ENCODE results near the gene MACROD2.
"Not testable (repeated sequence)": the region's sequence is repeated elsewhere in the genome, so short reads cannot be mapped to it uniquely, and the experiment has no call there.

MACROD2 gene

DNA sequence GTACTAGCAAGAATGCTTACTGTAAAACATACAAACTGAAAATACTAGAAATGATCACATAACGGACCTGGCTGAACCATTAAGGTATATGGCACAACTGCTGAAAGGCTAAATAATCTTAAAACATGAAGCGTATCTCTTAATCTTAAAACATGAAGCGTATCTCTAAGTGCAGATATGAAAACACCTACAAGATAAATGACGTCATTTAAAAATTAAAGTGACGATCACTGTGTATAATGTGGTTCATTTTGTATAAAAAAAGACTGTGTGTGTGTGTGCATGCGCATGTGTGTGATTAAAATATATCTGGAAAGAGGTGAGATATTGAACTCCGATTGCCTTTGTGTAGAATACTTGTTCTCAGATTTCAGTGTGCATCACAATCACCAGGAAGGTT is 1797.5 kb downstream of the MACROD2 start:
- DNase-seq (ENCODE audit: low read depth, low spot score): no peak

DNA sequence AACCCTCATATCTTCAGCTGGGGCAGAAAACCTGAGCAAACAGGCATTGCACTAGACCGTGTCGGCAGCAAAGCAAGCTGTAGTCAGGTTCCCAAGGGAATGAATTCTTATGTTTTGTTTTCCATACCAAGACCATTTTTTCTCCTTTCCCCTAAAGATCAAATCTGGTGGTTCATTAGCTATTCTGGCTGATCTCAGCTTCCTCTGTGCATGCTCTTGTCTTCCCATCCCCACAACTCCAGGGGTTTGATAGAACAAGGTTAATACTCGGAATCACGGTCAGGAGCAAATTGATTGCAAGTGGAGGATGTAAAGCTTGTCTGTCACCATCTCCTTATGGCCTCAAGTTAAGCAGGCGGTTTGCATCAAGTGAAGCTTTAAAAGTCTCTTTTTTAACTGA is 1799.1 kb downstream of the MACROD2 start:
- no peak for DNase-seq (ENCODE audit: low read depth, low spot score)

DNA sequence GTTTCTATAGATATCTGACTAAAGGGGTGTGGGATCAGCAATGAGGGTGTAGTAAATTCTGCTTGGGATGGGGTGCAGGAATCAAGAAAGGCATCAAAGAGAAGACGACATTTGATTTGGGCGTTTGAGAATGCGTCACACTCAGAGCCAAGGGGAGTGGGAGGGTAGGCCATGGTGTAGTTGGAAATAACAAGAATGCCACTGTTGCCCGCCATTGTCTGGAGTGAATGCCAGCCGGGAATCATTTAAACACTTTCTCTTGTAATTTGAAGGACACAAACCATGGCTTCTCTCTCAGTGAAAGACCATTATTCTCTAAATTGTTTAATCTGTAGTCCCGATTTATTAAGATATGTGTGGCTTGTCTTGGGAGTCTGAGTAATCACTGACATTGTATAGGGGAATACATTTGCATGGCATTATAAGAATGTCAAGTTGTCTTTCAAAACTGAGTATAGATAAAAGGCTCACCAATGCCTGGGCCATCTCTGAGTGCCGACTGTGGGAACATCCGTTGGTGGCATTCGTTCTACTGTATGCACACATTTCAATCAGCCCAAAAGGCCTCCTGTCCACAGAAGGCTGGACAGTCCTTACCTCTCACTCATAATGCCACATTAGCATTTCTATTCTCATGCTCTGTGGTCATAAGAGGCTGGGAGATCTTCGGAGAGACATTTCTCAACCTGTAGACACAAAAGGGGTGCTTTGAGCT is 1800.1 kb downstream of the MACROD2 start:
- DNase-seq (ENCODE audit: low read depth, low spot score): no peak

DNA sequence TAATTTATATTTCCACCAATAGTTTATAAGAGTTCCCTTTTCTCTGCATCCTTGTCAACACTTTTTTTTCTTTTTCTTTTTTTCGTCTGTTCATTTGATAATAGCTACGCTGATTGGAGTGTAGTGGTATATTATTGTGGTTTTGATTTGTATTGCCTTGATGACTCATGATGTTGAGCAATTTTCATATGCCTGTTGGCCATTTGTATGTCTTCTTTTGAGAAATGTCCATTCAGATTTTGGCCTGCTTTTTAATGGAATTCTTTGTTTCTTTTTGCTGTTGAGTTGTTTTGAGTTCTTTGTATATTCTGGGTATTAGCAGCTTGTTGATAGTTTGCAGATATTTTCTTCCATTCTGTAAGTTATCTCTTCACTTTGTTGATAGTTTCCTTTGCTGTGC is 1804.6 kb downstream of the MACROD2 start:
- peak; percentile 5 for DNase-seq (ENCODE audit: low read depth, low spot score)

DNA sequence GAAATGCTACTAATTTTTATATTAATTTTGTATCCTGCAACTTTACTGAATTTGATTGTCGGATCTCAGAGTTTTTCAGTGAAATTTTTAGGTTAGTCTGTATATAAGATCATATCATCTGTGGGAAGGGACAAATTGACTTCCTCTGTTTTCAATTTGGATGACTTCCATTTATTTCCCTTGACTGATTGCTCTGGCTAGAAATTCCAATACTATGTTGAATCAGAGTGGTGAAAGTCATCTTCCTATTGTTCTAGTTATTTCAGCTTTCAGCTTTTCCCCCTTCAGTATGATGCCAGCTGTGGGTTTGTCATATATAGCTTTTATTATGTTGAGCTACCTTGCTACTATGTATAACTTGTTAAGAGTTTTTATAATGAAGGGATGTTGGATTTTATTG is 1806.7 kb downstream of the MACROD2 start:
- DNase-seq (ENCODE audit: low read depth, low spot score): no peak

DNA sequence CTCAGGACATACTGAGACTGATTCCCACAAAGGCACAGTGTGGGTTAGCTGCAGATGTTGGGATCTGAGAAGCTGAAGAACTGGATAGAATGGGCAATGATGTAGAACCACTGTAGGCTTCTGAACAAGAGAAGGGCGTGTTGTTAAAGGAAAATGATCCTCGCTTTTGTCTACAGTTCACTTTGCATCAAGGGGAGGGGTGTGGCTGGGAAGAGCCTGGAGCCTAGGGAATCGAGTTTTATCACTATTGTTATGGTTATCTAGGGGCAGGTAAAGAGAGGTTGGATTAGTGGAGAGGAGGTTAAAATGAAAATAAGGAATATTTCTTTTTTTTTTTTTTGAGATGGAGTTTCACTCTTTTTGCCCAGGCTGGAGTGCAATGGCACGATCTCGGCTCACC is 1809.8 kb downstream of the MACROD2 start:
- DNase-seq (ENCODE audit: low read depth, low spot score): no peak

DNA sequence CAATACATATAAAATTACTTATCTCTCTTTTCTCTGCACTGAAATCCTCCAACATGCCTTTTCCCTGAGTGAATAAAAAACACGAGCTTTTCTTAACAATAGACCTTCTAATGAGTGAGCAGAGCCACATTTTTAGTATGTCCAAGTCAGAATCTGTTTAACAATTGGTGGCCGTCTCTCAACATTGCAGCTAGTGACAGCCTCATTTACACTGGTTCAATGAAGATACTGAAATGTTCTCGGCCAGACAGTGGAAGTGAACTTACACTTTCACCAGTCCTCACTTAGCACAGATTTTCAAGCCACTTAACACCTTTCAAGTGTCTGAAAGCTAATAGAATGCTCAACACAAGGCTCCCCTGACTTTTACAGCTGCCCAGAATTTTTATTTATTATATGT is 1810.8 kb downstream of the MACROD2 start:
- DNase-seq (ENCODE audit: low read depth, low spot score): no peak

DNA sequence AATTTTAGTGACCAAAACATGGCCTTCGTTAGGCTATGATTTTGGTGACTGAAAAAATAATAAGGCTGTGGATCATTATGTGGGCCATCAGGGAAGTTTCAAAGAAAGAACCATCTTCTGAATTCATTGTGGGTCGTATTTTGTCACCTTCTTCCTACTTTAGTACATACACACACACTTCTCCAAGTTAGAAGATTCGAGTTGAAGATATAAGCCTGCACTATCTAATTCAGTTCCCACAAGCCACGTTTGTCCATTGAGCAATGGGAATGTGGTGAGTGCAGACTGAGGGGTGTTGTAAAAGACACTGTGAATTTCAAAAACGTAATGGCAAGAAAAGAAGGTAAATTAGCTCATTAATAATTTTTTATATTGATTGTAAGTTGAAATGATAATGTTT is 1812.0 kb downstream of the MACROD2 start:
- no peak for DNase-seq (ENCODE audit: low read depth, low spot score)

DNA sequence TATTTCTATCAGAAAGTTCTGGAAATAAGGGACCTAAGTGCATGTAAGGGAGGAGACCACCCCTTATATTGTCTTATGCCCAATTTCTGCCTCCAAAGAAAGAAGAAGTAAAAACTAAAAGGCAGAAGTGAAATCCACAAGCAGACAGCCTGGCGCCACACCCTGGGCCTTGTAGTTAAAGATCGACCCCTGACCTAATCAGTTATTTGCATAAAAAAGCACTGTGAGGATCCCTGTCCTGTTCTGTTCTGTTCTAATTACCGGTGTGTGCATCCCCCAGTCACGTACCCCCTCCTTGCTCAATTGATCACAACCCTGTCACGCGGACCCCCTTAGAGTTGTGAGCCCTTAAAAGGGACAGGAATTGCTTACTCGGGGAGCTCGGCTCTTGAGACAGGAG is 1812.5 kb downstream of the MACROD2 start:
- not testable (repeated sequence) for DNase-seq (ENCODE audit: low read depth, low spot score)

DNA sequence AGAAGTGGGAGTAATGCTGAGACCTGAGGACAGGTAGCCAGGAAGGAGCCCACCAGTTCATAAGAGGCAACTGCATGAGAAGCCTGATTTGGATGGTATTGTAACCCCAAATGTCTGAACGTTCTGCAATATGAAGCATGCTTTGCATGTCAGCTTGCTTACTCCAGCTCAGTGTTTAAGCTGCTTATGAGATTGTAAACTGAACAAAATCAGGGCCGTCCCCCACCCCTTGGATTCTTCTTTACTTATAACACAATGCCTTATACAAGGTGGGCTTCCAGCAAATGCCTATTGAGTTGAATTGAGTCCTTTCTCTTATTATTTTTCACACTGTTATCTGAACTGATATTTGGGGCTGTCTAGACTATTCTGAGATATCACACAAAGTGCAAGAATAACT is 1816.6 kb downstream of the MACROD2 start:
- no peak for DNase-seq (ENCODE audit: low read depth, low spot score)

DNA sequence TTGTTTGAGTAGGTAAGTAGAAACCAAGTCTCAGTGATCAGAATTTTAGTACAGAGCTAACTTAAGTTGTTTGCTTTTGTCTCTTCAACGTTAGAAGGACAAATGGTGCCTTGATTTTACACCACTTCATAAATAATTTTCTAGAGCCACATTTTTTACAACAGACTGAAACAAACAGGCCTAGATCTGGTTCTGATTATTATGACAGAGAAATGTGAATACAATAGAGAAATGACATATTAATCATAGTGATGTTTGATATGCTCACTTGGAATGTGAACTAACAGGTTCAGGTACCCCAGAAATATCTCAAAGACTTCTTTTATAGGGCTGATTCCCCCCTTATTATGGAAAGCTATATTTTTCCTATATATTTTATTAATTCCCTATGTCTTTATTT is 1817.4 kb downstream of the MACROD2 start:
- no peak for DNase-seq (ENCODE audit: low read depth, low spot score)

DNA sequence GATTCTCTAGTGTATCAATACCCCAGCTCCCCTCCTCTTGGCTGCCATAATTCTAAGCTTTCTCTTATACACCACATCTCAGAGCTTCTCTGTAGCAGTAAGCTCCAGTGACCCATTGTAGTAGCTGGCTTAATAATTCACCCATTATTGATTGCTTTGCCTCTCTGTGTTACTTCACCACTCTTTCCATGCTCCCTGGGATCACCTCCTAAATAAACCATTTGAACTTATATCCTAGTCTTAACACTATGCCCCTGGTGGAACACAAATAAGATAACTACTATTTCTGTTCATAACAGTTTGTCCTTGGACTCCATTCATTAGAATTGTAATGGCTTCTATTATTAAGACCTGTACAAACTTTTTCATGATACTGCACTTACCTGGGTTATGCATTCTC is 1819.0 kb downstream of the MACROD2 start:
- no peak for DNase-seq (ENCODE audit: low read depth, low spot score)

DNA sequence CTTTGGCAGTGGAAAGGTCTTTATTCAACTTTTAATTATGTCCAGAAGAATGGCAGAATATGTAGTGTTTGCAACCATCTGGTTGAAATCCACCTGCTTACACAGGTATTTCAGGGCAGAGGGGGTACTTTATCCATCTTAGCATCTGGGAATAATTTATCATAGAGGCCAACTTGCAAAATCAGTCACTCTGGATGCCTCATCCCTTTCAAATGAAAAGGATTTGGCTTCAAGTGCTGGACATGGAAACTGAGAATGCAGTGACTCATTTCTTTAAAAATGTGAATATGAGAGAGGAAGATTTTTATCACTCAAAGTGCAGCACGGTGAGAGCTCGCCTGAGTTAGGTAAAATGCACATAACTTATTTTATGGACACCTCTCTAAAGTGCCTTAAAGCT is 1819.6 kb downstream of the MACROD2 start:
- no peak for DNase-seq (ENCODE audit: low read depth, low spot score)

DNA sequence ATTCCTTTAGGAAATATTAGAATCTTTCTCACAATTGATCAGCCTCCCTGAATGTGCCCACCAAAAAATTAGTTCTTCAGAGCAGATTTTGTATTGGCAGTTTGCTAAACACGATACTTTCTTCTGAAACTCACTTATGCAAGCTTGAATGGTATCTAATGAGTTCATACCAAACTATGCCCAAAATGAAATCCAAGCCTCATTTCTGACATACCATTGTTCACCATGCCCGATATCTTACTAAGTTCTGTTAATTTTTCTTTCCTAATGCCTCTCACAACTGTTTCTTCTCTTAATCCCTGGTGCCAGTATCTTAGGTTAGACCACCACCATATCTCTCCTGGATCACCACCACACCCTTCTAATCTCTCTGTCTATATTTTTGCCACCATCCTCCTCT is 1822.0 kb downstream of the MACROD2 start:
- DNase-seq (ENCODE audit: low read depth, low spot score): no peak

DNA sequence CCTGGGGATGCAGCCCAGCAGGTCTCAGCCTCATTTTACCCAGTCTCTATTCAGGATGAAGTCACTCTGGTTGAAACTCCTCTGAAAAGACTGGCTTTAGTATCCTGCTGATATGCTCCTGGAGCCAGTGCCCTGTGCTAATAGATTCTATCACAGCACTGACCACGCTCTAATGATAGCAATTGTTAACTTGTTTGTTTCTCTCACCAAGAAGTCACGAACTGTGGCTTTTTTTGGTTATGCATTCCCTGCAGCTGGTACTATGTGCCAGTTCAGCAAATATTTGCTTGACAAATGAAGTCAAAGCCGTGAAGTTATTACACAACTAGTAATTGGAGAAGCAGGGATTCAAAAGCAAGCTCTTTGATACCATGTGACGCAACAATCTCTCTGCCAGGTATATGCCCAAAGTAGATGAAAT is 1823.3 kb downstream of the MACROD2 start:
- no peak for DNase-seq (ENCODE audit: low read depth, low spot score)

DNA sequence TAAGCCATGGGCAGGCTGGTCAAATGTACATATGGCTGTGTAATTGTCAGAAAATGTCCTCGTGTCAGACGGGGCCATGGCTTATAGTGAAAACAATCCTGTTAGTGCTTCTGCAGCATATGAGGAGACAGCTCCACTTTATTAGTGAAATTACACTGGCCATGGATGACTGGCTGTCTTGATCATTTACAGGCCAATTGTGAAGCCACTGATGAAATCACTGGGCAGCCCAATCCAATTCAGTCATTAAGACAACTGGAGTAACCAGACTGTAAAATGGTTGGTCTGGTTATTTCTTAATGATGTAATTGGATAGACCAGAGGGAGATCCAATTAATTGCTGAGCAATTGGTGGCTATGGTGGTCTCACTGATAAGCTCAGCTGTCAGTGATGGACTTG is 1828.4 kb downstream of the MACROD2 start:
- DNase-seq (ENCODE audit: low read depth, low spot score): no peak

DNA sequence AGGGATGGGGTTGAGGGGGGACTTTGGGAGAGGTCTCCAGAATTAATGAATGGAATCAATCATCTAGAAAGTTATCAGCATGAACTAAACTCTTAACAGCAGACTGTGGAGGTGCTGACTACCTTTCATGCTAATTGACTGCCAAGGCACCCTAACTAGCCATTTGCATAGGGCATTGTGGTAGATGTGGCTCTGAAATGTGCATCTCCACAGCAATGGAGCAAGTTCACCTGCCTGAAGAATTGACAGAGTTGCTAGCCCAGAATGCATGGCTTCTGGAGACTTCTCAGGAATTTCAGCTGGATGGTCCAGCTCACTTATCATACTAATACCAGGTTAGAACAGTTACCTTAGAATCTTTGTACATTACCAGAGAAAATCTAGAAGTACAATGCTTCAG is 1832.3 kb downstream of the MACROD2 start:
- DNase-seq (ENCODE audit: low read depth, low spot score): no peak

DNA sequence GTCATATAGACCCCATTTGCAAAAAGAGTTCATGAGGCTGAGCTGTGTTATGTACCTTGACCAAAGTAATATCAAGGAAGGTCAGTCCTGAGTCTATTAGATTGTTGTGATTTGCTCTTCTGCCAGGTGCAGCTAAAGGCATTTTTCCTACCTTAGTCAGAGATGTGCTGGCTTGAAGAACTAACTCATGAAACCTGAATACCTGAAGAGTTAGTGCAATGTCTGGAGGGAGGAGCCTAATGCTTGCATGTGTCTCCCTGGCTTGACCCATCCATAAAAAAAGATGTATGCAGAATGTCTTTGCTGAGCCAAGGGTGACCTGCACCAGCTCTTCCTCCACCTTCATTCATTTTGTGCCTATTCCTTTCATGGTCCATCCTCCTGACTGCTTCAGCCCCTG is 1835.9 kb downstream of the MACROD2 start:
- no peak for DNase-seq (ENCODE audit: low read depth, low spot score)

DNA sequence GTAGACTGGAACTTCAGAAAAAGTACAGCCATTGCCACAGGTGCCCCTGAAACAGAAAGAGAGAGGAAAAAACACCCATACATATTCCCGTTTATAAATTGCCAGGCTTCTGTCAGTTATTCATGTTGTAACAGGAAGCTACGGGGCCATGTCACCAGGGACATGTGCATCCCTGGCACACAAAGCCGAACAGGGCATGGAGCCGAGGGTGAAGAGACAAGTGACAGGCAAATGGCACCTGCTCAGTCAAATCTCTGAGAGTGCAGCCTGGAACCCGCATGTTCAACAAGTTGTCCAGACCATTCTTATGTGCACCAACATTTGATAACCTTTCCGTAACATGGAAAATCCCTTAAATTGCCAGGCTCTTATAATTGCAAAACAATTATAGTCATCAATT is 1837.2 kb downstream of the MACROD2 start:
- DNase-seq (ENCODE audit: low read depth, low spot score): no peak

DNA sequence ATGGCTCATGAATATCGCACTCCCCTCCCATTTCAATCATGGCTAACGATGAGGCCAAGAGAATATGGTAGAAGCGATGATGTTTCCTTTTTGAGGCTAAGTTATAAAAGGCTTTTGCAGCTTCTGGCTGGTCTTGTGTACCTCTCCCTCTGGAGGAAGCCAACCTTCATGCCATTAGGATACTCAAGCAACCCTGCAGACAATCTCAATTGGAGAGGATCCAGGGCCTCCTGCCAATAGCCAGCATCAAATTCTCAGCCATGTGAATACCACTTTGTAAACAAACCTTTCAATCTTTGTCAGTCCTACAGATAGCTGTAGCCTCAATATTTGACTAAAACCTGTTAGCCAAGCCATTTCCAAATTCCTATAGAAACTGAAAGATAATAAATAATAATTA is 1839.5 kb downstream of the MACROD2 start:
- peak; percentile 4 for DNase-seq (ENCODE audit: low read depth, low spot score)

DNA sequence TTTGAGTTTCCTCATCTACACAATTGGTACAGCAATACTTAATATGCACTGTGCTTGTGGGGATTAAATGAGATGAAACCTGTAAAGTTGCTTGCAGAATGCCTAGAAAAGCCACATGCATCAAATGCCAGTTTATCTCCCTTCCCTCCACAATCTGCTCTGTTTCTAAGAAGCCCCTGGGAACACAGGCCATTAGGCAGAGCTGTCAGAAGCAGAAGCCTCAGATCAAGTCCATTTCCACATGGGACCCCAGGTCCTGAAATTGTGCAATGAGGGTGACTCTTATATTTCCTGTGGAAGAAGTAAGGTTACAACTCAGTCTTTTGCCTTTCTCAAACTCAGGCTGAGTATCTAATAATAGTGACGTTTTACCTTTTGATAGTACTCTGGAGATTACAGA is 1840.5 kb downstream of the MACROD2 start:
- no peak for DNase-seq (ENCODE audit: low read depth, low spot score)

DNA sequence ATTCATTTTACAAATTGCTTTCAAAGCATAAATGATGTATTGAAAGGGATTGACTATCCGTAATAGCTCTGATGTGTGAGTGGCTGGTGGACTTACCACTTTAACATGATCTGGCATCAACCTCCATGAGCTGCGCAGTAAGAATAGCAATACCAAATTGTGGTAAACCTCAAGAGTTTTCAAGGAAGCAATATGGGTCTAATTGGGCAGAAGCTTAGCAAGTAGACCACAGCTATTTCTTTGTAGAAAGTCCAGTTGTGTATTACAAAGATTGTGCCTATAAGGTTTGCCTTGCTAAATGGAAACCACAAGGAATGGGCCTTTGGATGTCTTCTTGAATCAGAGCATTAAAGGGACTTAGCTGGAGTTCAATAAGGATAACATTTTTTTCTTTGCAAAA is 1841.3 kb downstream of the MACROD2 start:
- DNase-seq (ENCODE audit: low read depth, low spot score): no peak

DNA sequence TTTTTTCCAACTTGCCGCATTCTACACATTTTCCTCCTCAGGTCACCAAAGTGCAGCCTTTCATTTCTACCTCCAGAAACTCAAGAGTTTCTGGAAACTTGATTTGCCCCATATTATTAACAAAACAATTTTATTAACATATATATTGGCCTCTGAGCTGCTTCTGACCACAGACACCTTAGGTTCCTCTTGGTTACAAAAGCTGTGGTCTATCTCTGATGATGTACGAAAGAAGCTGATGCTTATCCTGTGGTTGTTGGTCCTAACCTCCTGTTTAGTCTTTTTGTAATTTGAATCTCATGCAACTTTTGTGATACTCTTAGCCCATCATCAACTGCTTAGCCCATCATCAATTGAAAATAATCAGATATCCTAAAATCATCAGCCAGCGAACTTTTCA is 1842.2 kb downstream of the MACROD2 start:
- no peak for DNase-seq (ENCODE audit: low read depth, low spot score)

DNA sequence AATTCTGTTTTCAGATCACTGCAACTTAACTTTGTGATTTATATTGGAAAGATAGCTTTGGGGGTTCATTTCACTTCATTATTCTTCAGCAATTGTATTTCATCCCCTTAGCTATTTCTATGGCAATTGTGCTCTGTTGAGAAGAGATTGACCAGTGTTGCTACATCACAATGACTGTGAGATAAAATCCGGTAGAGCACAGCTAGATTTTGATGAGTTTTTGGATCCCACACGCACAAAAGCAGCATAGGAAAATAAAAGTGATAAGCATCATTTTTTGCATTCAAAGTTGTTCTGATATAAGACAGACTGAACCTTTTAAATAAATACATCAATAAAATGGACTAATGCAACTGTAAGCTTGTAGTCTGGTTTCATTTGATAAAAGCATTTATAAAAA is 1843.2 kb downstream of the MACROD2 start:
- DNase-seq (ENCODE audit: low read depth, low spot score): no peak
